HFF-Myc (cell line): ENCODE measurements around the gene FSTL4.

Experiments
- DNase-seq: peaks from one replicate; pipeline ENCODE4 v3.0.0-alpha.2; 2011; ENCODE audit warnings: low read depth; ENCODE audit errors: extremely low read depth
- H3K4me3 ChIP-seq: replicated peaks from 2 replicates; pipeline ENCODE4 v1.5.1; 2011; ENCODE audit warnings: low read depth, mild to moderate bottlenecking, control low read depth, low read length
- TF ChIP-seq, protein P1 (sequence below): IDR thresholded peaks from 2 replicates; pipeline ENCODE4 v1.5.1; 2012; ENCODE audit warnings: mild to moderate bottlenecking, low read depth, low read length, control low read depth; ENCODE audit errors: missing control alignments

The FSTL4 gene

DNA sequence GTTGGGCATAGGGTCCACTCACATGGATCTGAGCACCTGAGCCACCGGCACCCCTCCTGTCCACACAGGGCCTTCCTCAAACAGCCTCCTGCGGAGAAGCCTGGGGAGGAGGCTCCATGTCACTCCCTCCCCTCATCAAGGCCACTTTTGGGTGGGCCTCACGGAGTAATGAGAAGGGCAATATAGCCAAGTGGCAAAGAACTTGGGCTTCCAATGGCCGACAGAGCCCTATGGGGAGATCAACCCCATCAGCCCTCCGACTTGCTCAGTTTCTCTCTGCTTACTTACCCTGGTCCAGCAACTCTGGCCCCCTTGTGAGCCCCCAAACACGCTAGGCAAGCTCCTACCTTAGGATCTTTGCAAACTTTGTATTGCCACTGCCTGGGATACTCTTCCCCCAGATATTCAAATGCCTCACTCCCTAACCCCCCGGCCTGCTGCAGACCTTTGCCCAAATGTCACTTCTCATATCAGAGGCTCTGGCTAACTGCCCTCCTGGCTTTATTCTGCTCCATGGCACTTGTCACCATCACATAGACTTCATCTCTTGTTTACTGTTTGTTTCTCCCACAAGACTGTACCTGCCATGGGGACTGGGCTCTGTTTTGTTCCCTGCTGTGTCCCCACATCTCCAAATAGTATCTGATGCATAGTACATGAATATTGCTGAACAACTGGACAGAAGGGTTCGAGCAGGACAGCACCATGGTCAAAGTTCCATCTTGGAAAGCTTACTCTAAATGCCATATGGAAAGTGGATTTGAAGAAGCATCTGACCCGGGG is 220.8 kb downstream of the FSTL4 start:
- no peak overlapping the region for H3K4me3 ChIP-seq
- DNase-seq, result no peak
- TF ChIP-seq, protein P1, sequence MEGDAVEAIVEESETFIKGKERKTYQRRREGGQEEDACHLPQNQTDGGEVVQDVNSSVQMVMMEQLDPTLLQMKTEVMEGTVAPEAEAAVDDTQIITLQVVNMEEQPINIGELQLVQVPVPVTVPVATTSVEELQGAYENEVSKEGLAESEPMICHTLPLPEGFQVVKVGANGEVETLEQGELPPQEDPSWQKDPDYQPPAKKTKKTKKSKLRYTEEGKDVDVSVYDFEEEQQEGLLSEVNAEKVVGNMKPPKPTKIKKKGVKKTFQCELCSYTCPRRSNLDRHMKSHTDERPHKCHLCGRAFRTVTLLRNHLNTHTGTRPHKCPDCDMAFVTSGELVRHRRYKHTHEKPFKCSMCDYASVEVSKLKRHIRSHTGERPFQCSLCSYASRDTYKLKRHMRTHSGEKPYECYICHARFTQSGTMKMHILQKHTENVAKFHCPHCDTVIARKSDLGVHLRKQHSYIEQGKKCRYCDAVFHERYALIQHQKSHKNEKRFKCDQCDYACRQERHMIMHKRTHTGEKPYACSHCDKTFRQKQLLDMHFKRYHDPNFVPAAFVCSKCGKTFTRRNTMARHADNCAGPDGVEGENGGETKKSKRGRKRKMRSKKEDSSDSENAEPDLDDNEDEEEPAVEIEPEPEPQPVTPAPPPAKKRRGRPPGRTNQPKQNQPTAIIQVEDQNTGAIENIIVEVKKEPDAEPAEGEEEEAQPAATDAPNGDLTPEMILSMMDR, result no peak

DNA sequence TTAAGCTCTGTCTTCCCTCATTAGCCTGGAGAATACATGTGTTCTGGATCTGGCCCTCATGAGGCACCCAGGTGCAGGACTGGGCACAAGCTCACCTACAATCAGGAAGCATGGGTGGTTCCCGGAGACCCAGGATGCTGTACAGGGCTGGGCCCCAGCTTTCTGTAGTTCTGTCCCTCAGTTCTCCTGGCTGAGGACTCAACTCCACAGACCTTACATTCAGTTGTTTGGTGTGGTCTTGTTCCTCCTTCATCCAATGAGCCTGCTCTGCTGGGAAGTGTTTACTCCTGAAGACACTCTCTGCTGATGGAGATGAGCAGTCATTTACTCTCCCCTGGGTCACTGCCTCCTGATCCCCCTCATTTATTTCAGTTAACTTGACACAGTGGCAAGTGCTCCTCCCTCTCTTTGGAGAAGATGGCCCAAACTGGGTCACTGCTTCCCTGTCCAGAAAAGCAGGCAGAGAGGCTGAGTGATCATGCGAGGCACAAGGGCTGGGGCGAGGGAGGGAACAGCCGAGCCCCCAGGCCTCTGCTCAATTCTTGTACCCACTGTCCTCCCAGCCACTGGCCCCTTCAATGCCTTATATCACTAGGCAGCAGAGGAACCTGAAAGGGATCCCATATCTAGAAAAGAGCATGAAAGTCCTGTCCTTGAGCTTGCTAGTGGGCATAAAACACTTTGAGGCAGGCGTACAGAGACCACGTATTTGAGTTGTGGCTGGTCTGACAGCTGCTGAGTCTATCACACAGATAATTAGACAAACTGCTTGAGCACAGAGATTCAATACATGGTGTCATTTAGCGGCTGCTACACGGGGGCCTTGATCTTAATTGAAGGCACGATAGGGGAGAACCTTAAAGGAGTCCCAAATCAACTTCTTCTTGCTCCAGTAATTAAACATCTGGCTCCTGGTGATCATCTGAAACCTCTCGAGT is 221.7 kb downstream of the FSTL4 start:
- TF ChIP-seq, protein P1, result no peak
- DNase-seq, result no peak
- no peak overlapping the region for H3K4me3 ChIP-seq

DNA sequence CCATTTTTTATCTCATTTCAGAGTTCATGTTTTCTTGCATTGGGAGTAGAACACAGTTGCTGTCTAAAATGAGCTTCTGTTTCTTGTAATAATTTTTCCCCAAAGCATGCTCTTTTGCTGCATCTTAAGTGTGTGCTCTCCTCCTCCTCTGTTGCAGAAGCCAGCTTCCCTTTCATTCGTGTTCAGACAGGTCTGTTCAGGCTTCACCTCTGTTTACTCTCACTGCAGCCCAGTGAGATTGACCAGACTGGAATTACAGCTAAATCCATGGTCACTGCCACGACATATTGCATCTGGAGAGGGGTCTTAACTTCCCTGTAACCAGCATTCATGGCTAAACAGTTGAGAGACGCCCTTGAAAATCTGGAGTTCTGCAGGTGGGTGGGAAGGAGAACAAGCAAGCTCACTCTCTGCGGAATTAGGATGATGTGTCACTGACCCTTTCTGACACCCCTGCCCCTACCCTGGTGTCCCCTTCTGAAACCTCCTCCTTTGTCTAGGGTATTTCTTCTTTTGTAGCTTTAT is 223.2 kb downstream of the FSTL4 start:
- no peak for DNase-seq
- no peak overlapping the region for H3K4me3 ChIP-seq
- TF ChIP-seq, protein P1, result no peak

DNA sequence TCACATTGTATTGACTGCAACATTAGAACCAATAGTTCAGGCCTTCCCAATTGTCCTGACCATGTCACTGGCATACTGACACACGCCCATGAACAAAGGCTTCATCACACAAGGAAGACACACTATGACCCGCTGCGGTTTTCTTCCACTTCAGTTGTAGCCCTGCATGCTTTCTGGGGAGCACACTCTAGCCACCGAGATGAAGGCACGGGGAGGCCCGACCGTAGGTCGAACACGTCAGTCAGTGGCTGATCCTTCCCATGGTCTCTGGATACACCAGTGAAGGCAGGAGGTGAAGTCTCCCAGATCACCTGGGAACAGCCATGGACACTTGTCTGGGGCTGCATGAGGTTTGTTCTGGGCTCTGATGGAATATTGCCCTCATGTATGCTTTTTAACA is 224.7 kb downstream of the FSTL4 start:
- TF ChIP-seq, protein P1, result no peak
- H3K4me3 ChIP-seq, result no peak overlapping the region
- DNase-seq, result no peak

DNA sequence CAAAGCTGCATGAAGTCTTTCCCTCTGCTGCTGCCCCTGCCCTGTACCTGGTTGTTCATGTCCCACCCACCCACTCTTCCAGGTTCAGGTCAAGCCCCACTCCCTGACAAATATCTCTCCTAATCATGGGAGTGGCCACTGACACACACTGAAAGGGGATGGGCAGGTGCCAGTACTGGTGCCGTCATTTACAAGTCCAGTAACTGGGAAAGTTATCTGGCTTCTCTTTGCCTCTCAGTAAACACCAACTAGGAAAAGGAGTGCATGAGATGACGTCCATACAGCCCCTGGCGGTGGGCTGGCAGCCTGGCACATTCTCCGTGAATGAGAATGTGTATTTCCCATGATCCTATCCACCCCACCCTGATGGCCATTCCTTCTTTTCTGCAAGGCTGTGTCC is 225.2 kb downstream of the FSTL4 start:
- no peak overlapping the region for H3K4me3 ChIP-seq
- no peak for DNase-seq
- TF ChIP-seq, protein P1, result no peak

DNA sequence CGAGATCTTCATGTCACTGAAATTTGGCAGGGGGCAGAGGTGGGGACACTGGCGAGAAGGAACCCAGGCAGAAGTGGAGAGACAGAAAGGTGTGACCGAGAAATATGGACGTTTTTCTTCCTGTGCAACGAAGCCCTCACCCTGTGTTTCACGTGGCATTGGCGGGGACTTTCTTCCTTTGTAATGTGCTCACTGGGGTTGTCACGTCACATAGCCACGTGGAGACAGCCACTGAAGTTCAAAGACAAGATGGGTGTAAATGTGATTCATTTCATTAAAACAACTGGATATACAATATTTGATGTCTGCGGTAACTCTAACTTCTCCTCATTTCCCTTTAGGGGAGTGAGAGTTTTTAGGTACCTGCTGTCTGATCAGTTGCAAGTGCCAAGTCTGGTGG is 225.7 kb downstream of the FSTL4 start:
- no peak for DNase-seq
- TF ChIP-seq, protein P1, result no peak
- H3K4me3 ChIP-seq, result no peak overlapping the region
